SK-N-SH treated with all-trans-retinoic acid at 6 μM for 48 hours (cell line): ENCODE measurements around the gene DDX28.

Experiments
- ATAC-seq: fragments of 200-7000 bp; cut with Tn5 transposase; 3 replicates; pipeline ENCODE4 v1.9.1; 2020; ENCODE audit warnings: mild to moderate bottlenecking, moderate library complexity
- CREB5 ChIP-seq: fragments of 250-450 bp; sonication (Bioruptor Pico); IDR thresholded peaks from 2 replicates; pipeline ENCODE4 v1.5.1; 2020; ENCODE audit warnings: low read depth, mild to moderate bottlenecking, moderate library complexity
- CSDC2 ChIP-seq: fragments of 250-450 bp; sonication (Bioruptor Pico); IDR thresholded peaks from 2 replicates; pipeline ENCODE4 v1.5.0; 2020; ENCODE audit warnings: mild to moderate bottlenecking, moderate library complexity
- CSRNP3 ChIP-seq: fragments of 250-450 bp; sonication (Bioruptor Pico); IDR thresholded peaks from 2 replicates; pipeline ENCODE4 v1.5.1; 2021; ENCODE audit warnings: mild to moderate bottlenecking, moderate library complexity
- ESRRG ChIP-seq: fragments of 250-450 bp; sonication (Bioruptor Pico); IDR thresholded peaks from 2 replicates; pipeline ENCODE4 v1.6.1; 2021; ENCODE audit warnings: mild to moderate bottlenecking
- GLIS3 ChIP-seq: fragments of 250-450 bp; sonication (Bioruptor Pico); IDR thresholded peaks from 2 replicates; pipeline ENCODE4 v1.5.0; 2020; ENCODE audit warnings: mild to moderate bottlenecking, moderate library complexity
- ISL1 ChIP-seq: fragments of 250-450 bp; sonication (Bioruptor Pico); IDR thresholded peaks from 2 replicates; pipeline ENCODE4 v2.1.2; 2022; ENCODE audit warnings: mild to moderate bottlenecking, moderate library complexity
- OSR1 ChIP-seq: fragments of 250-450 bp; sonication (Bioruptor Pico); IDR thresholded peaks from 2 replicates; pipeline ENCODE4 v1.8.0; 2022; ENCODE audit warnings: moderate library complexity, mild to moderate bottlenecking, inconsistent platforms
- PATZ1 ChIP-seq: fragments of 250-450 bp; sonication (Bioruptor Pico); IDR thresholded peaks from 2 replicates; pipeline ENCODE4 v1.8.0; 2020; ENCODE audit warnings: mild to moderate bottlenecking, moderate library complexity, borderline replicate concordance
- POU6F1 ChIP-seq: fragments of 250-450 bp; sonication (Bioruptor Pico); IDR thresholded peaks from 2 replicates; pipeline ENCODE4 v1.8.0; 2021; ENCODE audit warnings: low read depth, mild to moderate bottlenecking, moderate library complexity, borderline replicate concordance
- RARB ChIP-seq: fragments of 250-450 bp; sonication (Bioruptor Pico); IDR thresholded peaks from 2 replicates; pipeline ENCODE4 v1.8.0; 2021; ENCODE audit warnings: mild to moderate bottlenecking, moderate library complexity
- SNAI2 ChIP-seq: fragments of 250-450 bp; sonication (Bioruptor Pico); IDR thresholded peaks from 2 replicates; pipeline ENCODE4 v1.5.0; 2020; ENCODE audit warnings: mild to moderate bottlenecking, moderate library complexity
- TCF4 ChIP-seq: fragments of 250-450 bp; sonication (Bioruptor Pico); IDR thresholded peaks from 2 replicates; pipeline ENCODE4 v1.8.0; 2021; ENCODE audit warnings: mild to moderate bottlenecking, moderate library complexity, borderline replicate concordance
- TOX ChIP-seq: fragments of 250-450 bp; sonication (Bioruptor Pico); IDR thresholded peaks from 2 replicates; pipeline ENCODE4 v1.8.0; 2021; ENCODE audit warnings: mild to moderate bottlenecking, moderate library complexity, borderline replicate concordance
- TSHZ2 ChIP-seq: fragments of 250-450 bp; sonication (Bioruptor Pico); IDR thresholded peaks from 2 replicates; pipeline ENCODE4 v1.5.0; 2020; ENCODE audit warnings: mild to moderate bottlenecking, moderate library complexity
- ZFP3 ChIP-seq: fragments of 250-450 bp; sonication (Bioruptor Pico); IDR thresholded peaks from 2 replicates; pipeline ENCODE4 v1.5.0; 2020; ENCODE audit warnings: mild to moderate bottlenecking, moderate library complexity
- ZNF565 ChIP-seq: fragments of 450-650 bp; formaldehyde crosslinking; conservative IDR thresholded peaks from 2 replicates; pipeline ENCODE4 v1.5.0; 2020; ENCODE audit warnings: low read depth, mild to moderate bottlenecking, moderate library complexity
- ZNF8 ChIP-seq: fragments of 450-650 bp; formaldehyde crosslinking; IDR thresholded peaks from 2 replicates; pipeline ENCODE4 v1.5.0; 2020; ENCODE audit warnings: mild to moderate bottlenecking, moderate library complexity

Gene DDX28

GRCh38 chr16:68071518-68071901 lies 48.5 kb upstream of the DDX28 start:
- ATAC-seq, result no peak
- TF ChIP-seq SNAI2 (CRISPR knock-in tag) (no peak), ISL1 (CRISPR knock-in tag) (no peak), TCF4 (no peak), ZFP3 (CRISPR knock-in tag) (no peak), ZNF565 (CRISPR knock-in tag) (no peak), RARB (no peak), ESRRG (CRISPR knock-in tag) (no peak), TSHZ2 (no peak), ZNF8 (CRISPR knock-in tag) (no peak), PATZ1 (CRISPR knock-in tag) (no peak), CSRNP3 (CRISPR knock-in tag) (no peak), POU6F1 (no peak)
- TF ChIP-seq, all 23 proteins: peak for 0

- no peak for ATAC-seq
- TF ChIP-seq TCF4, result no peak
These were observed 47.9 kb upstream of the DDX28 start for GRCh38 chr16:68070806-68071517.

GRCh38 chr16:68070249-68070730 lies 47.3 kb upstream of the DDX28 start:
- ATAC-seq, result no peak
- no peak for TF ChIP-seq POU6F1
- no peak for TF ChIP-seq ISL1 (CRISPR knock-in tag)
- TF ChIP-seq ESRRG (CRISPR knock-in tag), result no peak
- no peak for TF ChIP-seq CREB5 (CRISPR knock-in tag)
- no peak for TF ChIP-seq CSDC2
- no peak for TF ChIP-seq TOX (CRISPR knock-in tag)
- TF ChIP-seq RARB, result no peak
- no peak for TF ChIP-seq SNAI2 (CRISPR knock-in tag)
- TF ChIP-seq OSR1, result no peak
- no peak for TF ChIP-seq GLIS3 (CRISPR knock-in tag)
- no peak for TF ChIP-seq TSHZ2
- TF ChIP-seq ZNF8 (CRISPR knock-in tag), result no peak
- TF ChIP-seq CSRNP3 (CRISPR knock-in tag), result no peak
- TF ChIP-seq ZFP3 (CRISPR knock-in tag), result no peak
- no peak for TF ChIP-seq PATZ1 (CRISPR knock-in tag)
- TF ChIP-seq ZNF565 (CRISPR knock-in tag), result no peak
- TF ChIP-seq TCF4, result no peak
- TF ChIP-seq, all 23 proteins: peak for 0
